SK-N-SH (cell line): Measurements from ENCODE around the gene DAGLB. TPM values are rescaled to one million over a fixed set of nuclear protein-coding genes. Genes with fewer than 3 reads are reported as not detected.

Source experiments
- CTCF ChIA-PET: fragments of 300-600, 350-600 bp; formaldehyde crosslinking; extraction: SDS; loops from one replicate; lab custom pipeline; 2021; lab: Yijun Ruan, JAX
- POLR2A ChIA-PET: fragments of 350-600 bp; sonication (Branson Sonifier 250); formaldehyde crosslinking; extraction: SDS; loops from one replicate; lab custom pipeline; 2020; ENCODE audit warnings: antibody characterized with exemption, inconsistent platforms; lab: Yijun Ruan, JAX
- DNase-seq: peaks from one replicate; pipeline ENCODE4 v3.0.0; 2012
- H2AFZ ChIP-seq: fragments of 200-600 bp; sonication (generic); 2 replicates; pipeline ENCODE4 v1.8.1; 2016; ENCODE audit warnings: antibody characterized with exemption, mild to moderate bottlenecking, low read depth
- H3F3A ChIP-seq: fragments of 200-600 bp; sonication (generic); replicated peaks from 2 replicates; pipeline ENCODE3; 2016; ENCODE audit warnings: antibody characterized with exemption, mild to moderate bottlenecking; ENCODE audit not compliant: insufficient read depth
- H3K27ac ChIP-seq, 2 experiments: fragments of 200-500 bp in 1 of 2; fragments of 200-600 bp in 1 of 2; sonication (Bioruptor generic) in 1 of 2; sonication (generic), shearing (Covaris generic) in 1 of 2; 2 replicates each; pipeline versions ENCODE4 v1.5.1 to v1.6.1; 2014 to 2016; ENCODE audit warnings: low read depth in 2 of 2, inconsistent platforms in 1 of 2, low read length in 1 of 2, mild to moderate bottlenecking in 1 of 2, mixed read lengths in 1 of 2
- H3K27me3 ChIP-seq: fragments of 200-600 bp; sonication (generic), shearing (Covaris generic); 2 replicates; pipeline ENCODE4 v1.6.1; 2016; ENCODE audit warnings: mixed run types; ENCODE audit not compliant: insufficient read depth
- H3K36me3 ChIP-seq, 2 experiments: fragments of 200-500 bp in 1 of 2; fragments of 200-600 bp in 1 of 2; sonication (Bioruptor generic) in 1 of 2; sonication (generic) in 1 of 2; replicated peaks in 1 of 2; 2 replicates each; pipeline versions ENCODE3 to v1.5.1; 2014 to 2016; ENCODE audit warnings: low read length in 1 of 2, mild to moderate bottlenecking in 1 of 2; ENCODE audit not compliant: insufficient read depth in 2 of 2, control insufficient read depth in 1 of 2
- H3K4me1 ChIP-seq, 2 experiments: fragments of 200-500 bp in 1 of 2; fragments of 200-600 bp in 1 of 2; sonication (Bioruptor generic) in 1 of 2; sonication (generic), shearing (Covaris generic) in 1 of 2; 2 replicates each; pipeline versions ENCODE4 v1.5.1 to v1.6.1; 2014 to 2016; ENCODE audit warnings: low read depth in 1 of 2, low read length in 1 of 2, mixed run types in 1 of 2; ENCODE audit not compliant: insufficient read depth in 2 of 2, control insufficient read depth in 1 of 2
- H3K4me2 ChIP-seq: fragments of 200-600 bp; sonication (generic), shearing (Covaris generic); 2 replicates; pipeline ENCODE4 v1.6.1; 2017; ENCODE audit warnings: mixed run types
- H3K4me3 ChIP-seq, 2 experiments: fragments of 200-500 bp in 1 of 2; fragments of 200-600 bp in 1 of 2; sonication (Bioruptor generic) in 1 of 2; sonication (generic), shearing (Covaris generic) in 1 of 2; 2 replicates each; pipeline versions ENCODE4 v1.5.1 to v1.8.1; 2014 to 2016; ENCODE audit warnings: low read depth in 2 of 2, inconsistent platforms in 1 of 2, low read length in 1 of 2, mild to moderate bottlenecking in 1 of 2, mixed read lengths in 1 of 2, moderate library complexity in 1 of 2
- H3K79me2 ChIP-seq: fragments of 200-600 bp; sonication (generic); 2 replicates; pipeline ENCODE4 v1.8.1; 2017; ENCODE audit warnings: mild to moderate bottlenecking; ENCODE audit not compliant: insufficient read depth
- H3K9ac ChIP-seq: fragments of 200-600 bp; sonication (generic); 2 replicates; pipeline ENCODE4 v1.6.1; 2017; ENCODE audit warnings: mixed run types
- H3K9me2 ChIP-seq: fragments of 200-600 bp; sonication (generic); 2 replicates; pipeline ENCODE4 v1.6.1; 2017; ENCODE audit warnings: mixed run types
- H3K9me3 ChIP-seq: fragments of 200-600 bp; sonication (generic); 2 replicates; pipeline ENCODE4 v1.6.1; 2017; ENCODE audit warnings: mixed run types, mild to moderate bottlenecking, moderate library complexity
- H4K20me1 ChIP-seq: fragments of 200-600 bp; sonication (generic); 2 replicates; pipeline ENCODE4 v1.6.1; 2017; ENCODE audit warnings: mild to moderate bottlenecking, mixed run types; ENCODE audit not compliant: insufficient read depth
- CHD2 ChIP-seq: fragments of 150-350 bp; IDR thresholded peaks from 2 replicates; pipeline ENCODE4 v1.6.1; 2018; ENCODE audit warnings: low read length; ENCODE audit not compliant: partially characterized antibody
- EP300 ChIP-seq, 2 experiments: IDR thresholded peaks; 2 replicates each; pipeline versions ENCODE4 v1.4.0 to v1.6.1; 2012; ENCODE audit warnings: borderline replicate concordance in 1 of 2, low read depth in 1 of 2, low read length in 1 of 2
- EZH2phosphoT487 ChIP-seq: fragments of 200-600 bp; sonication (generic); IDR thresholded peaks from 2 replicates; pipeline ENCODE4 v1.6.1; 2017; ENCODE audit warnings: low read depth, mixed run types, mild to moderate bottlenecking, antibody characterized with exemption, moderate library complexity, borderline replicate concordance
- FOSL2 ChIP-seq: IDR thresholded peaks from 2 replicates; pipeline ENCODE4 v1.4.0; 2012; ENCODE audit warnings: low read depth, mild to moderate bottlenecking, moderate library complexity, borderline replicate concordance
- FOXJ3 ChIP-seq: sonication (generic); formaldehyde crosslinking; IDR thresholded peaks from 2 replicates; pipeline ENCODE4 v1.5.1; 2020; ENCODE audit warnings: mild to moderate bottlenecking, missing genetic modification reagents
- FOXM1 ChIP-seq: IDR thresholded peaks from 2 replicates; pipeline ENCODE4 v1.4.0; 2012; ENCODE audit warnings: low read depth, mild to moderate bottlenecking
- GABPA ChIP-seq: IDR thresholded peaks from 2 replicates; pipeline ENCODE4 v1.4.0; 2012; ENCODE audit warnings: low read depth, mild to moderate bottlenecking
- GATA2 ChIP-seq: sonication (generic); formaldehyde crosslinking; IDR thresholded peaks from 2 replicates; pipeline ENCODE4 v1.5.0; 2020; ENCODE audit warnings: mild to moderate bottlenecking, missing genetic modification reagents
- JUND ChIP-seq: IDR thresholded peaks from 2 replicates; pipeline ENCODE4 v1.4.0; 2012
- MEF2A ChIP-seq: IDR thresholded peaks from 2 replicates; pipeline ENCODE4 v1.4.0; 2012; ENCODE audit warnings: low read depth, borderline replicate concordance
- POLR2AphosphoS5 ChIP-seq: IDR thresholded peaks from 2 replicates; pipeline ENCODE4 v1.6.1; 2012; ENCODE audit warnings: low read depth, low read length
- RAD21 ChIP-seq: IDR thresholded peaks from 2 replicates; pipeline ENCODE4 v1.6.1; 2012; ENCODE audit warnings: mild to moderate bottlenecking, low read length
- RCOR1 ChIP-seq: fragments of 150-350 bp; IDR thresholded peaks from 2 replicates; pipeline ENCODE4 v1.6.1; 2017; ENCODE audit warnings: antibody characterized with exemption, low read length
- RFX5 ChIP-seq: IDR thresholded peaks from 2 replicates; pipeline ENCODE4 v1.6.1; 2012; ENCODE audit warnings: mild to moderate bottlenecking, improper control_type of control experiment, low read length
- SIN3A ChIP-seq: IDR thresholded peaks from 2 replicates; pipeline ENCODE4 v1.6.1; 2012; ENCODE audit warnings: low read depth, mild to moderate bottlenecking, low read length, moderate library complexity, borderline replicate concordance
- TAF1 ChIP-seq: IDR thresholded peaks from 2 replicates; pipeline ENCODE4 v1.6.1; 2012; ENCODE audit warnings: low read depth, mild to moderate bottlenecking, low read length, moderate library complexity, borderline replicate concordance
- TCF12 ChIP-seq: IDR thresholded peaks from 2 replicates; pipeline ENCODE4 v1.4.0; 2012
- TEAD4 ChIP-seq: IDR thresholded peaks from 2 replicates; pipeline ENCODE4 v1.4.0; 2012; ENCODE audit warnings: mild to moderate bottlenecking, borderline replicate concordance; ENCODE audit not compliant: insufficient read depth
- YY1 ChIP-seq: IDR thresholded peaks from 2 replicates; pipeline ENCODE4 v1.4.0; 2012; ENCODE audit warnings: low read depth, mild to moderate bottlenecking
- WGBS: methylation state at CpG from one replicate; pipeline ENCODE4 v1.1.6; 2017; ENCODE audit warnings: low lambda C conversion rate; 5-methylcytosine and 5-hydroxymethylcytosine counted together
- polyA plus RNA-seq, 3 experiments: library from polyadenylated mRNA; depleted of rRNA; stranded (reverse); fragments of >200 nt; gene quantifications; 2 replicates each; pipeline ENCODE4 v1.2.3, GENCODE V29; 2012
- TF ChIP-seq, protein P1 (sequence below): IDR thresholded peaks from 2 replicates; pipeline ENCODE4 v1.4.0; 2012; ENCODE audit warnings: low read depth, borderline replicate concordance
- TF ChIP-seq, protein P2 (sequence below): fragments of 200-600 bp; sonication (generic); IDR thresholded peaks from 2 replicates; pipeline ENCODE4 v1.6.1; 2017; ENCODE audit warnings: antibody characterized with exemption, mild to moderate bottlenecking, moderate library complexity
- TF ChIP-seq, protein P3 (sequence below): fragments of 150-350 bp; IDR thresholded peaks from 2 replicates; pipeline ENCODE4 v1.6.1; 2017; ENCODE audit warnings: antibody characterized with exemption, low read length, low read depth, borderline replicate concordance
- TF ChIP-seq, protein P4 (sequence below): IDR thresholded peaks from 2 replicates; pipeline ENCODE4 v1.4.0; 2012; ENCODE audit warnings: low read depth
- TF ChIP-seq, protein P5 (sequence below): fragments of 150-350 bp; IDR thresholded peaks from 2 replicates; pipeline ENCODE4 v1.6.1; 2016; ENCODE audit warnings: mild to moderate bottlenecking, low read depth, low read length

The DAGLB gene
- polyA plus RNA-seq, 1 of the 3 experiments (the other 2 are of a cell fraction) = 24.1 TPM

DNA sequence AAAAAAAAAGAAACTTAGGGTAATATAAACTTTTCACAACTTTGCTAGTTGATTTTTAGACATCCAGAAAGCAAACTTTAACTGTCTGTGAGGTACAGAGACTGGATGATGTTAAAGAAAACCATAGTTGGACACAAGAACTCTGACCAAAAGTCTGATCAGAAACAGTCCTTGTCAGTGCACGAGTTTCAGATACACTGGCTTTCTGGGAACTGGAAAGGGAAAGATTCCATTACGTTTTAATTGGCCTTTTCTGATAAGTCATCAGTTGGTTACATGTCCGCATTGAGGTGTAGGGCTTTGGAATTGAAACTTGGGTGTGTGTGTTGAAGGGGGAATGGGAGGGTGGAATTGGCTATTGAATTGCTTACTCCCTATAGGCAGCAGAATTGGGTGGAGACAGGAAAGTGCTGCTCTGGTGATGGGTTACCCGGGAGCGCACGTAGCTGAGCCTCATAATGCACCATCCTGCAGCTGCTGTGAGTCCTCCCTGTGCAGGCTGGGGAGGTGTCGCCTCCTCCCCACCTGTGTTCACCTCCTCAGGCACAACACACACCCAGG is 59.9 kb downstream of the DAGLB start:
- H3K4me3 ChIP-seq = no peak overlapping the region
- no peaks in the 10 kb centered on the region for H3K27me3 ChIP-seq
- peaks cover 99% of the 10 kb centered on the region for H4K20me1 ChIP-seq
- no peak overlapping the region for H2AFZ ChIP-seq
- no peak for DNase-seq
- peaks cover 31 to 58% of the 10 kb centered on the region in 2 experiments for H3K36me3 ChIP-seq
- H3K79me2 ChIP-seq = peaks cover 99% of the 10 kb centered on the region
- H3F3A ChIP-seq = peaks cover 53% of the 10 kb centered on the region
- H3K9me3 ChIP-seq = no peaks in the 10 kb centered on the region
- CTCF ChIA-PET = no interaction called here
- H3K4me1 ChIP-seq = peaks cover 4 to 34% of the 10 kb centered on the region in 2 experiments
- no peak overlapping the region for H3K4me2 ChIP-seq
- H3K27ac ChIP-seq = no peak overlapping the region
- no peak overlapping the region for H3K9ac ChIP-seq
- no peak for TF ChIP-seq FOSL2
- no peak for TF ChIP-seq TEAD4
- no peak for TF ChIP-seq YY1
- no peak for TF ChIP-seq CHD2
- no peak for TF ChIP-seq RAD21
- TF ChIP-seq TAF1 = no peak
- no peak for TF ChIP-seq GABPA
- no peak for TF ChIP-seq EP300 (IDR thresholded peaks at IDR 0.05; ENCODE audit: borderline replicate concordance in 1 of 2, low read depth in 1 of 2, low read length in 1 of 2)
- no peak for TF ChIP-seq SIN3A
- no peak for TF ChIP-seq FOXM1
- no peaks in the 10 kb centered on the region for H3K9me2 ChIP-seq
- POLR2A ChIA-PET = interaction anchor here (0.6 kb wide), 1 partner anchor 14 kb away, joined by 5 read pairs; no protein-coding TSS in a partner anchor
- WGBS = 96% methylated on average over 7 of the region's 7 CpGs

DNA sequence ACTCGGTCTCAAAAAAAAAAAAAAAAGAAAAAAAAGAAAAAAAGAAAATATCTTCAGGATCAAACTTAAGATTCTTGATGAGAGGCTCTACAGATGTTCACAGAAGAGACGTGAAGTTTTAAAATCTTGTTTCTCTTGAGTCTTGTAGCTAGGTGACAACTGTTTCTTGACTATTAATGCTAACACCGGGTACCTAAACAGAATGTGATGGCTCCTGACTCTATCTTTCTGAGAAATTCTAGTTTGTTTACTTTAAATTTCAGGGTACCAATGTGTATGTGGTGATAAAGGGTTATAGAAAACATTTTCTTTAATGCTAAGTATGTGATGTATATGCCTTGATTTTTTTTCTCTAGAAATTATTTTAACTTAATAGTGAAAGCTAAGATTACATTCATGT is 61.0 kb downstream of the DAGLB start:
- Histone ChIP-seq H3K27me3 (no peaks in the 10 kb centered on the region), H3K9me3 (no peaks in the 10 kb centered on the region), H3K9ac (no peak overlapping the region), H3K27ac (peak overlapping the region in 1 of 2 experiments; percentile 84; a peak in 2 of 4 replicates), H4K20me1 (peaks cover 99% of the 10 kb centered on the region), H2AFZ (no peak overlapping the region), H3K4me2 (no peak overlapping the region; the same call in 1 of the 2 replicates), H3F3A (peaks cover 54% of the 10 kb centered on the region), H3K4me3 (no peak overlapping the region), H3K9me2 (no peaks in the 10 kb centered on the region), H3K36me3 (peaks cover 21 to 52% of the 10 kb centered on the region in 2 experiments), H3K79me2 (peaks cover 99% of the 10 kb centered on the region), H3K4me1 (peaks cover 3 to 25% of the 10 kb centered on the region in 2 experiments)
- CTCF ChIA-PET = interaction anchor here (1.3 kb wide), 2 partner anchors 27 to 37 kb away, joined by 3 read pairs; no protein-coding TSS in a partner anchor
- POLR2A ChIA-PET = no interaction called here
- WGBS = 94% methylated on average over 3 of the region's 3 CpGs
- no peak for DNase-seq
- TF ChIP-seq, protein P1, sequence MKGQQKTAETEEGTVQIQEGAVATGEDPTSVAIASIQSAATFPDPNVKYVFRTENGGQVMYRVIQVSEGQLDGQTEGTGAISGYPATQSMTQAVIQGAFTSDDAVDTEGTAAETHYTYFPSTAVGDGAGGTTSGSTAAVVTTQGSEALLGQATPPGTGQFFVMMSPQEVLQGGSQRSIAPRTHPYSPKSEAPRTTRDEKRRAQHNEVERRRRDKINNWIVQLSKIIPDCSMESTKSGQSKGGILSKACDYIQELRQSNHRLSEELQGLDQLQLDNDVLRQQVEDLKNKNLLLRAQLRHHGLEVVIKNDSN = no peak
- TF ChIP-seq GATA2 (CRISPR knock-in tag) (no peak), TEAD4 (no peak), MEF2A (no peak), FOXJ3 (CRISPR knock-in tag) (no peak), TCF12 (no peak), RCOR1 (no peak), RFX5 (no peak), RAD21 (no peak), JUND (no peak), YY1 (no peak), POLR2AphosphoS5 (no peak), GABPA (no peak), EZH2phosphoT487 (no peak)
- TF ChIP-seq, protein P2, sequence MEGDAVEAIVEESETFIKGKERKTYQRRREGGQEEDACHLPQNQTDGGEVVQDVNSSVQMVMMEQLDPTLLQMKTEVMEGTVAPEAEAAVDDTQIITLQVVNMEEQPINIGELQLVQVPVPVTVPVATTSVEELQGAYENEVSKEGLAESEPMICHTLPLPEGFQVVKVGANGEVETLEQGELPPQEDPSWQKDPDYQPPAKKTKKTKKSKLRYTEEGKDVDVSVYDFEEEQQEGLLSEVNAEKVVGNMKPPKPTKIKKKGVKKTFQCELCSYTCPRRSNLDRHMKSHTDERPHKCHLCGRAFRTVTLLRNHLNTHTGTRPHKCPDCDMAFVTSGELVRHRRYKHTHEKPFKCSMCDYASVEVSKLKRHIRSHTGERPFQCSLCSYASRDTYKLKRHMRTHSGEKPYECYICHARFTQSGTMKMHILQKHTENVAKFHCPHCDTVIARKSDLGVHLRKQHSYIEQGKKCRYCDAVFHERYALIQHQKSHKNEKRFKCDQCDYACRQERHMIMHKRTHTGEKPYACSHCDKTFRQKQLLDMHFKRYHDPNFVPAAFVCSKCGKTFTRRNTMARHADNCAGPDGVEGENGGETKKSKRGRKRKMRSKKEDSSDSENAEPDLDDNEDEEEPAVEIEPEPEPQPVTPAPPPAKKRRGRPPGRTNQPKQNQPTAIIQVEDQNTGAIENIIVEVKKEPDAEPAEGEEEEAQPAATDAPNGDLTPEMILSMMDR = no peak
- TF ChIP-seq, protein P3, sequence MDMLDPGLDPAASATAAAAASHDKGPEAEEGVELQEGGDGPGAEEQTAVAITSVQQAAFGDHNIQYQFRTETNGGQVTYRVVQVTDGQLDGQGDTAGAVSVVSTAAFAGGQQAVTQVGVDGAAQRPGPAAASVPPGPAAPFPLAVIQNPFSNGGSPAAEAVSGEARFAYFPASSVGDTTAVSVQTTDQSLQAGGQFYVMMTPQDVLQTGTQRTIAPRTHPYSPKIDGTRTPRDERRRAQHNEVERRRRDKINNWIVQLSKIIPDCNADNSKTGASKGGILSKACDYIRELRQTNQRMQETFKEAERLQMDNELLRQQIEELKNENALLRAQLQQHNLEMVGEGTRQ = no peak
- TF ChIP-seq, protein P4, sequence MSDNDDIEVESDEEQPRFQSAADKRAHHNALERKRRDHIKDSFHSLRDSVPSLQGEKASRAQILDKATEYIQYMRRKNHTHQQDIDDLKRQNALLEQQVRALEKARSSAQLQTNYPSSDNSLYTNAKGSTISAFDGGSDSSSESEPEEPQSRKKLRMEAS = no peak
- TF ChIP-seq, protein P5, sequence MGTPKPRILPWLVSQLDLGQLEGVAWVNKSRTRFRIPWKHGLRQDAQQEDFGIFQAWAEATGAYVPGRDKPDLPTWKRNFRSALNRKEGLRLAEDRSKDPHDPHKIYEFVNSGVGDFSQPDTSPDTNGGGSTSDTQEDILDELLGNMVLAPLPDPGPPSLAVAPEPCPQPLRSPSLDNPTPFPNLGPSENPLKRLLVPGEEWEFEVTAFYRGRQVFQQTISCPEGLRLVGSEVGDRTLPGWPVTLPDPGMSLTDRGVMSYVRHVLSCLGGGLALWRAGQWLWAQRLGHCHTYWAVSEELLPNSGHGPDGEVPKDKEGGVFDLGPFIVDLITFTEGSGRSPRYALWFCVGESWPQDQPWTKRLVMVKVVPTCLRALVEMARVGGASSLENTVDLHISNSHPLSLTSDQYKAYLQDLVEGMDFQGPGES = no peak
